HCT116 (cell line): ENCODE data around the gene CIB4. TPM values are rescaled to one million over a fixed set of nuclear protein-coding genes. Genes with fewer than 3 reads are reported as not detected.

Experiments
- ATAC-seq: fragments of 200-7000 bp; cut with Tn5 transposase; 2 replicates; pipeline ENCODE4 v1.9.1; 2020; ENCODE audit warnings: mild to moderate bottlenecking, moderate library complexity
- BruUV-seq: library from RNA; stranded (reverse); fragments of 400-500 nt; replicated peaks from 2 replicates; lab custom pipeline; 2021; lab: Mats Ljungman, UMichigan
- CTCF ChIA-PET: fragments of 300-600 bp; sonication (Branson Sonifier 250); formaldehyde crosslinking; loops from one replicate; lab custom pipeline; 2021; ENCODE audit warnings: antibody characterized with exemption; lab: Charles Lee
- POLR2A ChIA-PET: fragments of 300-600, 350-600 bp; sonication (Branson Sonifier 250); formaldehyde crosslinking; loops from one replicate; lab custom pipeline; 2021; ENCODE audit warnings: antibody characterized with exemption; lab: Charles Lee
- RAD21 ChIA-PET, 2 experiments: fragments of 300-600 bp; sonication (Branson Sonifier 250); formaldehyde crosslinking; loops; one replicate each; lab custom pipeline; 2023; ENCODE audit warnings: low total read pairs in 2 of 2; ENCODE audit not compliant: uncharacterized antibody in 2 of 2, unreplicated experiment in 2 of 2, low non-redundant PET in 1 of 2; lab: Charles Lee
- DNase-seq: peaks from one replicate; pipeline ENCODE4 v3.0.0-alpha.2; 2010; ENCODE audit warnings: low read depth, low spot score
- H2AFZ ChIP-seq: fragments of 200-600 bp; shearing (Covaris generic), sonication (generic); 2 replicates; pipeline ENCODE4 v1.6.1; 2017; ENCODE audit warnings: low read depth, mixed run types, mixed read lengths, antibody characterized with exemption, low read length; ENCODE audit not compliant: poor library complexity, severe bottlenecking
- H3K27ac ChIP-seq: 2 replicates; pipeline ENCODE4 v1.5.1; 2012; ENCODE audit warnings: low read depth, low read length
- H3K27me3 ChIP-seq: fragments of 200-600 bp; sonication (generic); 2 replicates; pipeline ENCODE4 v1.6.1; 2016; ENCODE audit warnings: mixed run types, low read length, mixed read lengths; ENCODE audit not compliant: insufficient read depth
- H3K36me3 ChIP-seq, 2 experiments: fragments of 200-500 bp in 1 of 2; fragments of 200-600 bp in 1 of 2; sonication (Bioruptor generic) in 1 of 2; sonication (generic) in 1 of 2; 2 replicates each; pipeline versions ENCODE4 v1.5.1 to v1.6.1; 2014 to 2016; ENCODE audit warnings: low read length in 2 of 2, inconsistent platforms in 1 of 2, mixed read lengths in 1 of 2, mixed run types in 1 of 2; ENCODE audit not compliant: insufficient read depth in 2 of 2, control insufficient read depth in 1 of 2
- H3K4me1 ChIP-seq, 2 experiments: fragments of 200-600 bp in 1 of 2; sonication (generic) in 1 of 2; 2 replicates each; pipeline versions ENCODE4 v1.5.1 to v1.6.1; 2012 to 2017; ENCODE audit warnings: low read length in 2 of 2, inconsistent platforms in 1 of 2, mild to moderate bottlenecking in 1 of 2, mixed read lengths in 1 of 2, mixed run types in 1 of 2, moderate library complexity in 1 of 2; ENCODE audit not compliant: insufficient read depth in 2 of 2, control insufficient read depth in 1 of 2
- H3K4me2 ChIP-seq: fragments of 200-600 bp; sonication (generic); 2 replicates; pipeline ENCODE4 v1.6.1; 2017; ENCODE audit warnings: mixed run types, low read length, mixed read lengths
- H3K4me3 ChIP-seq, 2 experiments: fragments of 200-600 bp in 1 of 2; sonication (generic) in 1 of 2; replicated peaks in 1 of 2; 2 replicates each; pipeline ENCODE4 v1.5.1; 2011 to 2016; ENCODE audit warnings: low read length in 2 of 2, control low read depth in 1 of 2, low read depth in 1 of 2, mild to moderate bottlenecking in 1 of 2, mixed read lengths in 1 of 2, mixed run types in 1 of 2
- H3K79me2 ChIP-seq: fragments of 200-600 bp; sonication (generic); 2 replicates; pipeline ENCODE4 v1.6.1; 2017; ENCODE audit warnings: mild to moderate bottlenecking, mixed run types, low read length, moderate library complexity, mixed read lengths; ENCODE audit not compliant: insufficient read depth
- H3K9ac ChIP-seq: fragments of 200-600 bp; sonication (generic); 2 replicates; pipeline ENCODE4 v1.6.1; 2016; ENCODE audit warnings: low read length, mixed read lengths
- H3K9me2 ChIP-seq: fragments of 200-600 bp; sonication (generic), shearing (Covaris generic); 2 replicates; pipeline ENCODE4 v1.6.1; 2017; ENCODE audit warnings: mixed run types, mild to moderate bottlenecking, moderate library complexity; ENCODE audit not compliant: insufficient read depth
- H3K9me3 ChIP-seq, 2 experiments: fragments of 200-500 bp in 1 of 2; fragments of 200-600 bp in 1 of 2; sonication (Bioruptor generic) in 1 of 2; sonication (generic) in 1 of 2; 2 replicates each; pipeline ENCODE4 v1.6.1; 2014 to 2017; ENCODE audit warnings: low read length in 2 of 2, mixed read lengths in 2 of 2, inconsistent platforms in 1 of 2, low read depth in 1 of 2, mild to moderate bottlenecking in 1 of 2, mixed run types in 1 of 2, moderate library complexity in 1 of 2; ENCODE audit not compliant: control insufficient read depth in 1 of 2, insufficient read depth in 1 of 2
- H4K20me1 ChIP-seq: fragments of 200-600 bp; sonication (generic), shearing (Covaris generic); 2 replicates; pipeline ENCODE4 v1.6.1; 2017; ENCODE audit warnings: mixed run types, mild to moderate bottlenecking, moderate library complexity; ENCODE audit not compliant: insufficient read depth
- CEBPB ChIP-seq: IDR thresholded peaks from 2 replicates; pipeline ENCODE4 v1.6.1; 2012; ENCODE audit warnings: low read depth
- EZH2 ChIP-seq: fragments of 200-600 bp; sonication (generic); IDR thresholded peaks from 2 replicates; pipeline ENCODE4 v1.6.1; 2017; ENCODE audit warnings: antibody characterized with exemption, mixed run types
- JUND ChIP-seq: IDR thresholded peaks from 2 replicates; pipeline ENCODE4 v1.6.1; 2012
- POLR2AphosphoS5 ChIP-seq: IDR thresholded peaks from 2 replicates; pipeline ENCODE4 v1.6.1; 2011; ENCODE audit warnings: mild to moderate bottlenecking, low read depth, low read length, moderate library complexity
- RAD21 ChIP-seq: IDR thresholded peaks from 2 replicates; pipeline ENCODE4 v1.6.1; 2012; ENCODE audit warnings: low read depth, mild to moderate bottlenecking
- REST ChIP-seq: IDR thresholded peaks from 2 replicates; pipeline ENCODE4 v1.6.1; 2012; ENCODE audit warnings: low read depth
- SIN3A ChIP-seq: IDR thresholded peaks from 2 replicates; pipeline ENCODE4 v1.6.1; 2012; ENCODE audit warnings: low read depth
- SRF ChIP-seq: IDR thresholded peaks from 2 replicates; pipeline ENCODE4 v1.6.1; 2012; ENCODE audit warnings: low read depth
- YY1 ChIP-seq: IDR thresholded peaks from 2 replicates; pipeline ENCODE4 v1.6.1; 2011; ENCODE audit warnings: low read length, low read depth, moderate library complexity, mild to moderate bottlenecking; ENCODE audit not compliant: insufficient replicate concordance; ENCODE audit errors: extremely low read depth
- ZBTB33 ChIP-seq: IDR thresholded peaks from 2 replicates; pipeline ENCODE4 v1.6.1; 2011; ENCODE audit warnings: mild to moderate bottlenecking, low read length, moderate library complexity; ENCODE audit not compliant: insufficient replicate concordance; ENCODE audit errors: extremely low read depth
- ZFX ChIP-seq: fragments of 450-650 bp; IDR thresholded peaks from 2 replicates; pipeline ENCODE4 v1.6.1; 2017
- intact Hi-C: fragments of 100-400 bp; cut with micrococcal nuclease; formaldehyde crosslinking; loops from 2 replicates; pipeline ENCODE4 v1.10.0; 2022
- total RNA-seq: library from RNA; stranded (reverse); gene quantifications from one replicate; pipeline ENCODE4 v1.2.1, GENCODE V29; 2021; ENCODE audit not compliant: unreplicated experiment

Gene CIB4
- total RNA-seq, 1 experiment from 2014 or later = not detected

GRCh38 chr2:26590980-26591618 is 50.1 kb downstream of the CIB4 start:
- Histone ChIP-seq H3K4me2 (no peak overlapping the region), H3K79me2 (no peaks in the 10 kb centered on the region), H3K4me1 (no peaks in the 10 kb centered on the region), H3K27ac (no peak overlapping the region), H2AFZ (no peak overlapping the region), H3K36me3 (no peaks in the 10 kb centered on the region), H3K27me3 (peaks cover 28% of the 10 kb centered on the region), H3K9me3 (no peaks in the 10 kb centered on the region), H3K9me2 (no peaks in the 10 kb centered on the region), H3K9ac (no peak overlapping the region), H4K20me1 (no peaks in the 10 kb centered on the region), H3K4me3 (no peak overlapping the region)
- intact Hi-C loops = no loop called here
- no TSS peak for BruUV-seq
- TF ChIP-seq SRF (no peak), CEBPB (no peak), SIN3A (no peak), JUND (no peak), ZFX (no peak), REST (no peak), RAD21 (no peak), EZH2 (no peak), YY1 (no peak), ZBTB33 (no peak), POLR2AphosphoS5 (no peak)
- no peak for DNase-seq
- ChIA-PET POLR2A (no interaction called here), RAD21 (no interaction called here), CTCF (interaction anchor here (1.2 to 1.7 kb wide), 2 partner anchors 14 to 155 kb away, joined by 3 to 6 read pairs; no protein-coding TSS in a partner anchor)
- ATAC-seq = no peak
